K562 (cell line): Measurements from ENCODE around the gene NABP1. TPM values are rescaled to one million over a fixed set of nuclear protein-coding genes. Genes with fewer than 3 reads are reported as not detected.

Source experiments
- BACH1 ChIP-seq: fragments of 200-800 bp; sonication (Bioruptor generic); IDR thresholded peaks from 2 replicates; pipeline ENCODE4 v1.6.1; 2016; ENCODE audit warnings: missing genetic modification characterization, missing compliant biosample characterization
- C11orf30 ChIP-seq: fragments of 450-650 bp; IDR thresholded peaks from 2 replicates; pipeline ENCODE4 v1.6.1; 2016; ENCODE audit warnings: low read depth, mild to moderate bottlenecking
- CREB3 ChIP-seq: fragments of 450-650 bp; conservative IDR thresholded peaks from 2 replicates; pipeline ENCODE4 v1.6.1; 2016; ENCODE audit warnings: missing genetic modification characterization, low read depth, mild to moderate bottlenecking, missing compliant biosample characterization, moderate library complexity
- CREB3L1 ChIP-seq: fragments of 450-650 bp; IDR thresholded peaks from 2 replicates; pipeline ENCODE4 v1.6.1; 2014; ENCODE audit warnings: low read depth, mild to moderate bottlenecking, moderate library complexity, borderline replicate concordance
- KLF13 ChIP-seq: fragments of 450-650 bp; IDR thresholded peaks from 2 replicates; pipeline ENCODE4 v1.6.1; 2016; ENCODE audit warnings: missing genetic modification characterization, low read depth, mild to moderate bottlenecking, missing compliant biosample characterization, moderate library complexity, borderline replicate concordance
- SMAD1 ChIP-seq: fragments of 150-350 bp; IDR thresholded peaks from 2 replicates; pipeline ENCODE4 v1.6.1; 2014; ENCODE audit warnings: low read length, low read depth; ENCODE audit not compliant: partially characterized antibody
- SP1 ChIP-seq: sonication (generic); formaldehyde crosslinking; IDR thresholded peaks from 2 replicates; pipeline ENCODE4 v1.8.1; 2022; ENCODE audit warnings: mild to moderate bottlenecking, missing genetic modification reagents
- TAF9B ChIP-seq: fragments of 450-650 bp; IDR thresholded peaks from 2 replicates; pipeline ENCODE4 v1.6.1; 2018; ENCODE audit warnings: mild to moderate bottlenecking; ENCODE audit not compliant: partially characterized antibody
- ZNF175 ChIP-seq: fragments of 200-800 bp; sonication (Bioruptor generic); IDR thresholded peaks from 2 replicates; pipeline ENCODE4 v1.6.1; 2016; ENCODE audit warnings: low read depth, mild to moderate bottlenecking, missing genetic modification characterization, missing compliant biosample characterization
- ZNF318 ChIP-seq, 2 experiments: fragments of 450-650 bp; IDR thresholded peaks; 2 replicates each; pipeline ENCODE4 v1.6.1; 2016; ENCODE audit warnings: mild to moderate bottlenecking in 2 of 2, borderline replicate concordance in 1 of 2, low read depth in 1 of 2, moderate library complexity in 1 of 2
- polyA plus RNA-seq, 8 experiments: library from polyadenylated mRNA; depleted of rRNA in 4 of 8; stranded (reverse) in 5 of 8; unstranded in 3 of 8; fragments of >200 nt; fragmentation: Nextera tagmentation in 2 of 8; fragmentation: Illumina TruSeq in 1 of 8; extraction: Ambion mirVana in 2 of 8; extraction: Trizol in 1 of 8; gene quantifications; 2 replicates each; pipeline versions ENCODE4 v1.2.1 to v1.2.3, GENCODE V29; 2011 to 2014; ENCODE audit warnings: inconsistent platforms in 1 of 8, missing spikeins in 1 of 8
- total RNA-seq, 7 experiments: library from RNA; depleted of rRNA in 6 of 7; stranded (reverse); fragments of >200 nt in 6 of 7; fragmentation: Illumina TruSeq in 2 of 7; extraction: Trizol in 2 of 7; gene quantifications; 2 replicates each; pipeline versions ENCODE4 v1.2.1 to v1.2.3, GENCODE V29; 2011 to 2021; ENCODE audit warnings: low replicate concordance in 1 of 7

NABP1 gene
- total and polyA plus RNA-seq, 9 of the 15 experiments (the other 6 are each of a cell fraction or from before 2014, with no cell fraction given) = 12.8 to 44.0 (median 20.2) TPM

GRCh38 chr2:191675807-191676721, 1.9 kb upstream of the NABP1 start (continued):
- TF ChIP-seq ZNF318 (IDR thresholded peaks at IDR 0.05; ENCODE audit: borderline replicate concordance in 1 of 2, low read depth in 1 of 2) (0 out of 4 replicates have a peak, but pooled peaks of 1 of the 2 experiments have one; percentile 32), SP1 (CRISPR knock-in tag) (no peak), C11orf30 (peak; percentile 67), SMAD1 (no peak), BACH1 (peak; percentile 58; the same call in 1 of the 2 replicates), CREB3L1 (no peak), ZNF175 (peak; percentile 85), KLF13 (no peak), CREB3 (tag) (peak; percentile 48; the same call in 1 of the 2 replicates), TAF9B (peak; percentile 46)
